Epithelial cell of prostate (primary cell): ENCODE results near the gene FOLR2.

Experiments used
- DNase-seq: peaks from one replicate; pipeline ENCODE4 v3.0.0-alpha.2; 2011; ENCODE audit warnings: low read depth, low spot score
- H3K27ac ChIP-seq: fragments of 450-650 bp; 2 replicates; pipeline ENCODE4 v1.5.1; 2017; ENCODE audit warnings: mild to moderate bottlenecking

FOLR2 gene

DNA sequence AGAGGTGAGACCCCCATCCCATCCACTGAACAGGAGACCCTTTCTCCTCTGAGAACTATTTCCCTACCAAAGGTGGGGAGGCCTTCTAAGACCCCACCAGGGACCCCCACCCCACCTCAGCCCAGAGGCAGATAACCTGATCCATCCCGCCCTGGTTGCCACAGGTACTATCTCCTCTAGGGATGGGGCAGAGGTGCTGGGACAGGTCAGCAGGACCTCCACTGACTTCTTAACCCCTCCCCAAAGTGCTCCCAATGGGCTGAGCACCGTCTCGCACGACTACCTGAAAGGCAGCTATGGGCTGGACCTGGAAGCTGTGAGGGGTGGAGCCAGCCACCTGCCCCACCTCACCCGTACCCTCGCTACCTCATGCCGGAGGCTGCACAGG is 12.2 kb downstream of the FOLR2 start:
- DNase-seq: no peak
- no peak overlapping the region for H3K27ac ChIP-seq

DNA sequence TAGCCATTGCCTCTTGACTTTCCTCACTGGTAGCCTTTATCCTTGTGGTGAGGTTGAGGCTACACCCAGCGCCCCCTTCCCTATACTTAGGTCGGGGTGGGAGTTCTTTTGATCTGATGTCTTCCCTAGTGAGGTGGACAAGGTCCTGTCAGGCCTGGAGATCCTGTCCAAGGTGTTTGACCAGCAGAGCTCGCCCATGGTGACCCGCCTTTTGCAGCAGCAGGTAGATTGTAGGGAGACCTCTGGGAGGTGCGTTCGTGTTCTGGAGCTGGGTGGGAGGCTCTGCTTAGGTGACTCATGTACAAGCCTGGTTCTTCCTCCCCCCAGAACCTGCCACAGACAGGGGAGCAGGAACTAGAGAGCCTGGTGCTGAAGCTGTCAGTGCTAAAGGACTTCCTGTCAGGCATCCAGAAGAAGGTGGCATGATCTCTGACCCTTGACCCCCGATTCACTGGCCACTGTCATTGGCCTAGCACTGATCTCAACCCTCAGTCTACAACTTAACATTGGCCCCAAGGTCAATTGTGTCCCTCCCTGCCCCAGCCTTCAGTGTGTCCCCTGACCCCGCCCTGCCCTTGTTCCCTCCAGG is 12.8 kb downstream of the FOLR2 start:
- no peak for DNase-seq
- H3K27ac ChIP-seq: no peak overlapping the region

GRCh38 chr11:72229925-72230763 is 13.6 kb downstream of the FOLR2 start:
- DNase-seq: no peak
- H3K27ac ChIP-seq: no peak overlapping the region

- DNase-seq: no peak
- H3K27ac ChIP-seq: no peak overlapping the region
These were observed 14.3 kb downstream of the FOLR2 start for GRCh38 chr11:72230764-72231365.

GRCh38 chr11:72231396-72232259 is 15.0 kb downstream of the FOLR2 start:
- DNase-seq: no peak
- no peak overlapping the region for H3K27ac ChIP-seq

DNA sequence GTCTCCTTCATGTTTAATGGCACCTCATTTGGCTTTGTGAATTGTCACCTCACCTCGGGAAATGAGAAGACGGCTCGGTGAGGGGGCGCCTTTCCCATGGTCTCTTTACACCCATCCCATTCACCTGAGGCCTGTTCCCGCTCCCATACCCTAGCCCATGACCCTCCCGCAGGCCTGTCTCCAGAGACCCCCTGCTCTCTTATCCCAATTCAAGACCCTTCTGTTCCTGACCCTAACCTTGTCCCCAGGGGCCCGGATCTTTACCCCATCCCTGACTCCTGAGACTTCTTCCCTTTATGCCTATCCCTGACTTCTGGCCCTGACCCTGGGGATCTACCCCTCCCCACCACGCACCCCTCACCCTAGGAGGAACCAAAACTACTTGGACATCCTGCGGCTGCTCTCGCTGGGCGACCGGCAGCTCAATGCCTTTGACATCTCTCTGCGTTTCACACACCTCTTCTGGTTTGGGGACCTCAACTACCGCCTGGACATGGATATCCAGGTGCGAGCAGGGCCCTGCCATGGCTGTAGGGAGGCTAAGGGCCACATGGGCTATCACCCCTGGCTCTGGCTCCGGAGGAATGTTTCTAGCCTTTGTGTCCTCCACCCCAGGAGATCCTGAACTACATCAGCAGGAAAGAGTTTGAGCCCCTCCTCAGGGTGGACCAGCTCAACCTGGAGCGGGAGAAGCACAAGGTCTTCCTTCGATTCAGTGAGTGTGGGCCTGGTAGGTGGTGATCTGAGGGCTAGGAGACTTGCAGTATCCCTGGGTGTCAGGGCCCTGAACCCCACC is 15.9 kb downstream of the FOLR2 start:
- no peak for DNase-seq
- no peak overlapping the region for H3K27ac ChIP-seq

- no peak for DNase-seq
- H3K27ac ChIP-seq: no peak overlapping the region
These were observed 16.6 kb downstream of the FOLR2 start for GRCh38 chr11:72233056-72233772.

DNA sequence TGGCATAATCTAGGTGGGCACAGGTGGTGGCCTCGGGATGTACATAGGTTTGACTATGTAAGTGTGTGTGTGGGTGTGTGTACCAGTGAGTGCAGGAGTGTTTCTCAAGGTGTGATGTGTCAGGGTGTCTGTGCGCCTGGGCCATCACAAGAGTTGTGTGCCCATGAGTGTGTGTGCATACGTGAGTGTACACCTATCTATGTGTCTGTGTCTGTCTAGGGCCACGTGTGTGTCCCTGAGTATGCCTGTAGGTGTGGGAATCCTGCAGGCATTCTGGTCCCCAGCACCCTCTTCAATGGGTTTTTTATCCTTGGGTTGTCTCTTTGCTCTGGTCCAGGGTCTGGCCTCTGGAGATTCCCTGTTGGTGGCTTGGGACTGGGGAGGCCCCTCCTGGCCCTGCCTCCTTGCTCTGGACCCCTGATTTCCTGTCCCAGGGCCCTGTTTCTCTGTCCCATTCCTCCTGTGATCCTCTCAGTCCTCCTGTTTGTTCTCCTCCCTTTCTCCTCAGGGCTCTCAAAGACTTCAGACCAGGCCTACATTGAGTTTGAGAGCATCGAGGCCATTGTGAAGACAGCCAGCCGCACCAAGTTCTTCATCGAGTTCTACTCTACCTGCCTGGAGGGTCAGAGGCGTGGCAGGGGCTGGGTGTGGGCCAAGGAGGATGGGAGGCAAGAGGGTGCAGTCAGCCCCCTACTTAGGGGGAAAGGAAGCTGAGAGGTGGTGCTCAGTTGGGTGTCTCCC is 17.3 kb downstream of the FOLR2 start:
- no peak overlapping the region for H3K27ac ChIP-seq
- DNase-seq: no peak

- H3K27ac ChIP-seq: no peak overlapping the region
- DNase-seq: no peak
These were observed 17.9 kb downstream of the FOLR2 start for GRCh38 chr11:72234514-72234830.

GRCh38 chr11:72234920-72235319 is 18.3 kb downstream of the FOLR2 start:
- no peak for DNase-seq
- no peak overlapping the region for H3K27ac ChIP-seq

DNA sequence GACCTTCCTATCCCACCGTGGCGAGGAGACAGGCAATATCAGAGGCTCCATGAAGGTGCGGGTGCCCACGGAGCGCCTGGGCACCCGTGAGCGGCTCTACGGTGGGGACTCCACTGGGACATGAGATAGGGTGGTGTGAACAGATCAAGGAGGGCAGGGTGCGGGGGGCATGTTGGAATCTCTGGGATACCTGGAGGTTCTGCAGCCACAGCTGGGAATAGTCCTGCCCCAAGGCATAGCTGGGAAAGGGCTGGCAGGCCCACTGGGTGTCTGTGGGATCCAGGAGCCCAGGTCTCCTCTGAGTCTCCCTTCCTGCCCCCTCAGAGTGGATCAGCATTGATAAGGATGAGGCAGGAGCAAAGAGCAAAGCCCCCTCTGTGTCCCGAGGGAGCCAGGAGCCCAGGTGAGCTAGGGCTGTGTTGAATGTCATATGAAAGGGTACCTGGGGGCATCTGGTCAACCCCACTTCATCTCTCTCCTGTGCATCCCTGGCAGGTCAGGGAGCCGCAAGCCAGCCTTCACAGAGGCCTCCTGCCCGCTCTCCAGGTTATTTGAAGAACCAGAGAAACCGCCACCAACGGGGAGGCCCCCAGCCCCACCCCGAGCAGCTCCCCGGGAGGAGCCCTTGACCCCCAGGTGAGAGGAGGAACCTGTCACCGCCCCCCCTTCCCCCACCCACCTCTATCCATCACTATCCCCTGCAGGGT is 18.9 kb downstream of the FOLR2 start:
- DNase-seq: no peak
- no peak overlapping the region for H3K27ac ChIP-seq

DNA sequence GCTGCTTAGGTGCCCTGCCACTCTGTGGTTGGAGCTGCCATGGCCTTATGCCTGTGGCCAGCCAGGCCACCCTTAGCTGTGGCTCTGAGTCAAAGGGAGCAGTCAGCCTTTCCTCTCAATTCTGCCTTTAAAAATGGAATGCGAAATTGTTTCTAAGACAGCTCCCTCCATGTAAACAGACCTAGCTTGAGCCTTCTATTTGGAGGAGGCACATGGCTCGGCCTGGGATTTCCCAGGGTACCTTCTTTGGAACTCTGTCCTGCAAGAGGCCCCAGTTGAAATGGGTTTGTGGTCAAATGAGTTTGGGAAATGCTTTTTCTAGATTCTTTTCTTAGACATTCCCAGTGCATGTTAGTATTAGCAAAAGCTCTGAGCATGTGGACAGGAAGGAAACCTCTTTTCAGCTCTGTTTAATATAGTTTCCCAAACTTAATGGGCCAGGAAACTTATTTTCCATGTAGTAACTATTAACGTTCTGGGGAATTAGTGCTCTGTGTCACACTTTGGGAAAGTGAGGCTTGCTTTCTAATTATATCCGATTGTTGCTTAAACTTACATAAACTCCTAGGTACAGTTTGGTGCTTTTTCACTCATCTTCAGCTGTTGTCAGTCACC is 19.6 kb downstream of the FOLR2 start:
- DNase-seq: no peak
- no peak overlapping the region for H3K27ac ChIP-seq

DNA sequence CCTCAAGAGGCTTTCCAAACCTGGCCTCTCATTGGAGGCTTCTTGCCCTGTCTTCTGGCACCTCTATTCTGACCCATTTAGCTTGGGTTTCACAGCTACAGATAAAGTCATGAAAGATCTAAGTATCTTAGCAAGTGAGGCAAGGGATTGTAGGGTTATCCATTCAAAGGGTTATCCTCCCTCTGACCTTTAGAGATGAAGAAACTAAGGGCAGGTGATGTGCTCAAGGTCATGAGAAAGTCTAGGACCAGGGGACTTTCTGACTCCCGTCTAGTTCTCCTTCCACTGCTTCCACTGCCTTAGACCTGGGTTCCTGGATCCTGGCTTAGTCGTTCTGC is 20.1 kb downstream of the FOLR2 start:
- DNase-seq: no peak
- no peak overlapping the region for H3K27ac ChIP-seq

DNA sequence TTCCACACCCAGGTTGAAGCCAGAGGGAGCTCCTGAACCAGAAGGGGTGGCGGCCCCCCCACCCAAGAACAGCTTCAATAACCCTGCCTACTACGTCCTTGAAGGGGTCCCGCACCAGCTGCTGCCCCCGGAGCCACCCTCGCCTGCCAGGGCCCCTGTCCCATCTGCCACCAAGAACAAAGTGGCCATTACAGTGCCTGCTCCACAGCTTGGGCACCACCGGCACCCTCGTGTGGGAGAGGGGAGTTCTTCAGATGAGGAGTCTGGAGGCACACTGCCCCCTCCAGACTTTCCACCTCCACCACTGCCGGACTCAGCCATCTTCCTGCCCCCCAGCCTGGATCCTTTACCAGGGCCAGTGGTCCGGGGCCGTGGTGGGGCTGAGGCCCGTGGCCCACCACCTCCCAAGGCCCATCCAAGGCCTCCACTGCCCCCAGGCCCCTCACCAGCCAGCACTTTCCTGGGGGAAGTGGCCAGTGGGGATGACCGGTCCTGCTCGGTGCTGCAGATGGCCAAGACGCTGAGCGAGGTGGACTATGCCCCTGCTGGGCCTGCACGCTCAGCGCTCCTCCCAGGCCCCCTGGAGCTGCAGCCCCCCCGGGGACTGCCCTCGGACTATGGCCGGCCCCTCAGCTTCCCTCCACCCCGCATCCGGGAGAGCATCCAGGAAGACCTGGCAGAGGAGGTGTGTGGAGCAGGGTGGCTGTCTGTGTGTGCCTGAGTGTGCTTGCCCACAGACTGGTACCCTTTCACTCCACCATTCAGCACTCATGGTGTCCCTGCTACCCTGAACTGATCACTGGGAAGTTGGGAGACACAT is 20.7 kb downstream of the FOLR2 start:
- no peak for DNase-seq
- H3K27ac ChIP-seq: no peak overlapping the region

DNA sequence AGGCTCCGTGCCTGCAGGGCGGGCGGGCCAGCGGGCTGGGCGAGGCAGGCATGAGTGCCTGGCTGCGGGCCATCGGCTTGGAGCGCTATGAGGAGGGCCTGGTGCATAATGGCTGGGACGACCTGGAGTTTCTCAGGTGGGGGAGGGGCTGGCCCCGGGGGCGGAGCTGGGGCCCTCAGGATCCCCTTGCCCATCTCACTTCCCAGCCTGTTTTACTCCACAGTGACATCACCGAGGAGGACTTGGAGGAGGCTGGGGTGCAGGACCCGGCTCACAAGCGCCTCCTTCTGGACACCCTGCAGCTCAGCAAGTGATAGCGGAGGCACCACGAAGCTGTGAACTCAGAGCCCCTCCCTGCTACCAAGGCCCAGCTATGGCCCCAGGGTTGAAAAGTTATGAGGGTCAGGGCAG is 21.5 kb downstream of the FOLR2 start:
- no peak for DNase-seq
- H3K27ac ChIP-seq: no peak overlapping the region

- no peak for DNase-seq
- no peak overlapping the region for H3K27ac ChIP-seq
These were observed 22.1 kb downstream of the FOLR2 start for GRCh38 chr11:72238492-72239312.
